Ovary (tissue), 3 donors: ENCODE results near the gene IQSEC3.

Experiments used
- EP300 ChIP-seq: sonication (generic); formaldehyde crosslinking; IDR thresholded peaks from one replicate; pipeline ENCODE4 v1.6.1; 2017; ENCODE audit warnings: antibody characterized with exemption
- POLR2A ChIP-seq: fragments of 450-650 bp; IDR thresholded peaks from one replicate; pipeline ENCODE4 v1.6.1; 2017; ENCODE audit warnings: antibody characterized with exemption, mild to moderate bottlenecking, moderate library complexity
- TF ChIP-seq, protein P1 (sequence below), 3 donors: fragments of 450-650 bp in 2 of 3; fragments of 200-600 bp in 1 of 3; IDR thresholded peaks; one replicate each; pipeline versions ENCODE4 v1.5.1 to v1.8.0; 2016 to 2022; ENCODE audit warnings: antibody characterized with exemption in 3 of 3, mild to moderate bottlenecking in 1 of 3
- donor health status: DM: no; HTN: no; CAD: no.

DNA sequence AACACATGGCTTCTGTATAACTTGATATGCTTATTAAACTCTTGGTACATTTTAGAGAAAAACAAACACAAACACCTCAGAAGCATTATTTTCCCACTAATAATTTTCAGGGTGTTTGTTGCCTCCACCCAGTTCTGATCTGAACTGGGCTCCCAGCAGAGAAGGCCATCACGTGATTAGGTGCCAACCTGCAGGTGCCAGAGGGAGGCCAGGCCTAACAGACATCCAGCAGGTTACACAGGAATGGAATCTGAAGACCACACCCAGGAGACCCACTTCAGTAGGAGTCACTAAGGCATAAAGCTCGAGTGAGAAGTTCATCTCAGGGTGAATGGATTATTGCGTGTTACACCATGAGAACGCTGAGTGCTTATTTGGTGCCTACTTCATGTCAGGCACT lies 138.5 kb downstream of the IQSEC3 start:
- TF ChIP-seq POLR2A (no peak), EP300 (no peak)
- TF ChIP-seq, protein P1, sequence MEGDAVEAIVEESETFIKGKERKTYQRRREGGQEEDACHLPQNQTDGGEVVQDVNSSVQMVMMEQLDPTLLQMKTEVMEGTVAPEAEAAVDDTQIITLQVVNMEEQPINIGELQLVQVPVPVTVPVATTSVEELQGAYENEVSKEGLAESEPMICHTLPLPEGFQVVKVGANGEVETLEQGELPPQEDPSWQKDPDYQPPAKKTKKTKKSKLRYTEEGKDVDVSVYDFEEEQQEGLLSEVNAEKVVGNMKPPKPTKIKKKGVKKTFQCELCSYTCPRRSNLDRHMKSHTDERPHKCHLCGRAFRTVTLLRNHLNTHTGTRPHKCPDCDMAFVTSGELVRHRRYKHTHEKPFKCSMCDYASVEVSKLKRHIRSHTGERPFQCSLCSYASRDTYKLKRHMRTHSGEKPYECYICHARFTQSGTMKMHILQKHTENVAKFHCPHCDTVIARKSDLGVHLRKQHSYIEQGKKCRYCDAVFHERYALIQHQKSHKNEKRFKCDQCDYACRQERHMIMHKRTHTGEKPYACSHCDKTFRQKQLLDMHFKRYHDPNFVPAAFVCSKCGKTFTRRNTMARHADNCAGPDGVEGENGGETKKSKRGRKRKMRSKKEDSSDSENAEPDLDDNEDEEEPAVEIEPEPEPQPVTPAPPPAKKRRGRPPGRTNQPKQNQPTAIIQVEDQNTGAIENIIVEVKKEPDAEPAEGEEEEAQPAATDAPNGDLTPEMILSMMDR (IDR thresholded peaks at IDR 0.05): no peak
